Mesodermal cell (in vitro differentiated cells): Measurements from ENCODE around the gene CD63.

Experiments
- H3K27ac ChIP-seq: 2 replicates; pipeline ENCODE4 v1.7.0; 2013; ENCODE audit warnings: mild to moderate bottlenecking, low read depth, low read length, moderate library complexity; ENCODE audit not compliant: severe bottlenecking
- H3K36me3 ChIP-seq: 2 replicates; pipeline ENCODE4 v1.7.1; 2013; ENCODE audit warnings: mild to moderate bottlenecking, low read length, moderate library complexity; ENCODE audit not compliant: control insufficient read depth, insufficient read depth
- H3K4me1 ChIP-seq: one replicate; pipeline ENCODE4 v1.7.1; 2013; ENCODE audit warnings: mild to moderate bottlenecking, low read length; ENCODE audit not compliant: insufficient read depth, control insufficient read depth, poor library complexity, severe bottlenecking
- H3K4me3 ChIP-seq: 2 replicates; pipeline ENCODE4 v1.7.0; 2013; ENCODE audit warnings: low read length, control low read depth, mild to moderate bottlenecking; ENCODE audit not compliant: insufficient read depth, poor library complexity, severe bottlenecking; ENCODE audit errors: extremely low read depth
- H3K9me3 ChIP-seq: 2 replicates; pipeline ENCODE4 v1.7.1; 2013; ENCODE audit warnings: mild to moderate bottlenecking, low read length, moderate library complexity; ENCODE audit not compliant: control insufficient read depth
- WGBS, 2 experiments: methylation state at CpG; one replicate each; pipeline ENCODE4 v1.1.5; 2013; ENCODE audit warnings: missing lambda C conversion rate in 2 of 2; ENCODE audit not compliant: insufficient coverage in 2 of 2; 5-methylcytosine and 5-hydroxymethylcytosine counted together

CD63 gene

GRCh38 chr12:55728186-55728938 is 447 bp downstream of the CD63 start:
- H3K36me3 ChIP-seq = peaks cover 47% of the 10 kb centered on the region
- H3K4me1 ChIP-seq = peaks cover 16% of the 10 kb centered on the region
- H3K27ac ChIP-seq = peak overlapping the region; percentile 96
- 0% methylated on average over 27 to 41 of the region's 61 CpGs for WGBS, 2 experiments
- H3K9me3 ChIP-seq = no peaks in the 10 kb centered on the region
- H3K4me3 ChIP-seq = peak overlapping the region; percentile 88

GRCh38 chr12:55727643-55728185 is 1.1 kb downstream of the CD63 start:
- H3K27ac ChIP-seq = peak overlapping the region; percentile 96
- H3K4me3 ChIP-seq = peak overlapping the region; percentile 88
- H3K4me1 ChIP-seq = peaks cover 16% of the 10 kb centered on the region
- 0 to 9% methylated on average over 3 to 4 of the region's 9 CpGs for WGBS, 2 experiments
- H3K36me3 ChIP-seq = peaks cover 53% of the 10 kb centered on the region
- no peaks in the 10 kb centered on the region for H3K9me3 ChIP-seq

GRCh38 chr12:55726971-55727370 is 1.8 kb downstream of the CD63 start:
- 80% methylated on average over 7 to 8 of the region's 10 CpGs for WGBS, 2 experiments
- Histone ChIP-seq H3K27ac (no peak overlapping the region), H3K4me1 (peaks cover 16% of the 10 kb centered on the region), H3K36me3 (peaks cover 57% of the 10 kb centered on the region), H3K9me3 (no peaks in the 10 kb centered on the region), H3K4me3 (peak overlapping the region; percentile 88)

- H3K4me1 ChIP-seq = peaks cover 13% of the 10 kb centered on the region
- H3K36me3 ChIP-seq = peaks cover 56% of the 10 kb centered on the region
- no peak overlapping the region for H3K4me3 ChIP-seq
- H3K9me3 ChIP-seq = no peaks in the 10 kb centered on the region
- H3K27ac ChIP-seq = no peak overlapping the region
- WGBS, 2 experiments = 68% methylated on average over 2 of the region's 3 CpGs; no CpG with 5 or more reads in 1 of the 2 experiments
Measured at GRCh38 chr12:55725556-55725955, 3.3 kb downstream of the CD63 start.

- H3K27ac ChIP-seq = no peak overlapping the region
- no peak overlapping the region for H3K4me3 ChIP-seq
- whole genome bisulfite sequencing, 2 experiments = 86 to 91% methylated on average over 3 of the region's 3 CpGs
- no peaks in the 10 kb centered on the region for H3K9me3 ChIP-seq
- H3K4me1 ChIP-seq = peaks cover 13% of the 10 kb centered on the region
- peaks cover 56% of the 10 kb centered on the region for H3K36me3 ChIP-seq
Measured at GRCh38 chr12:55724940-55725309, 3.9 kb downstream of the CD63 start.

- peaks cover 58% of the 10 kb centered on the region for H3K36me3 ChIP-seq
- H3K4me1 ChIP-seq = peaks cover 17% of the 10 kb centered on the region
- H3K4me3 ChIP-seq = no peak overlapping the region
- 80 to 84% methylated on average over 9 to 10 of the region's 11 CpGs for WGBS, 2 experiments
- H3K9me3 ChIP-seq = no peaks in the 10 kb centered on the region
- no peak overlapping the region for H3K27ac ChIP-seq
Measured at GRCh38 chr12:55724226-55724939, 4.4 kb downstream of the CD63 start.

- 93 to 94% methylated on average over 8 to 10 of the region's 10 CpGs for WGBS, 2 experiments
- no peaks in the 10 kb centered on the region for H3K9me3 ChIP-seq
- peaks cover 58% of the 10 kb centered on the region for H3K36me3 ChIP-seq
- no peak overlapping the region for H3K27ac ChIP-seq
- peaks cover 19% of the 10 kb centered on the region for H3K4me1 ChIP-seq
- no peak overlapping the region for H3K4me3 ChIP-seq
Measured at GRCh38 chr12:55723516-55724225, 5.1 kb downstream of the CD63 start.

GRCh38 chr12:55722948-55723347 is 5.9 kb downstream of the CD63 start:
- Histone ChIP-seq H3K36me3 (peaks cover 58% of the 10 kb centered on the region), H3K4me1 (peaks cover 26% of the 10 kb centered on the region), H3K27ac (no peak overlapping the region), H3K9me3 (no peaks in the 10 kb centered on the region), H3K4me3 (no peak overlapping the region)
- WGBS, 2 experiments = 87 to 98% methylated on average over 5 to 7 of the region's 8 CpGs

GRCh38 chr12:55721601-55722213 is 7.1 kb downstream of the CD63 start:
- H3K4me3 ChIP-seq = no peak overlapping the region
- WGBS, 2 experiments = 87 to 90% methylated on average over 8 to 13 of the region's 14 CpGs
- no peak overlapping the region for H3K27ac ChIP-seq

GRCh38 chr12:55720894-55721444 is 7.8 kb downstream of the CD63 start:
- H3K9me3 ChIP-seq = no peaks in the 10 kb centered on the region
- H3K4me1 ChIP-seq = peaks cover 29% of the 10 kb centered on the region
- WGBS, 2 experiments = 66 to 81% methylated on average over 9 of the region's 9 CpGs
- peaks cover 40% of the 10 kb centered on the region for H3K36me3 ChIP-seq
- H3K4me3 ChIP-seq = no peak overlapping the region
- H3K27ac ChIP-seq = no peak overlapping the region

More at GRCh38 chr12:55721601-55722213, 7.1 kb downstream of the CD63 start:
- Histone ChIP-seq H3K36me3 (peaks cover 47% of the 10 kb centered on the region), H3K4me1 (peaks cover 30% of the 10 kb centered on the region), H3K9me3 (no peaks in the 10 kb centered on the region)
